ENCODE results near the gene GPAM.

Gene GPAM

GRCh38 chr10:112221545-112221944, 38.0 kb upstream of the GPAM start:
- no peak for TF ChIP-seq CTCF (IDR thresholded peaks at IDR 0.05; ENCODE audit: borderline replicate concordance, insufficient read depth, low read depth, low read length)
- no peak overlapping the region for H3K4me3 ChIP-seq (ENCODE audit: low read depth, low read length)

- H3K4me3 ChIP-seq (ENCODE audit: low read depth, low read length) = no peak overlapping the region
- TF ChIP-seq CTCF (IDR thresholded peaks at IDR 0.05; ENCODE audit: borderline replicate concordance, insufficient read depth, low read depth, low read length) = no peak
These were observed 35.4 kb upstream of the GPAM start for GRCh38 chr10:112218960-112219359.

- TF ChIP-seq CTCF (IDR thresholded peaks at IDR 0.05; ENCODE audit: borderline replicate concordance, insufficient read depth, low read depth, low read length) = no peak
- no peak overlapping the region for H3K4me3 ChIP-seq (ENCODE audit: low read depth, low read length)
These were observed 34.4 kb upstream of the GPAM start for GRCh38 chr10:112218036-112218390.

DNA sequence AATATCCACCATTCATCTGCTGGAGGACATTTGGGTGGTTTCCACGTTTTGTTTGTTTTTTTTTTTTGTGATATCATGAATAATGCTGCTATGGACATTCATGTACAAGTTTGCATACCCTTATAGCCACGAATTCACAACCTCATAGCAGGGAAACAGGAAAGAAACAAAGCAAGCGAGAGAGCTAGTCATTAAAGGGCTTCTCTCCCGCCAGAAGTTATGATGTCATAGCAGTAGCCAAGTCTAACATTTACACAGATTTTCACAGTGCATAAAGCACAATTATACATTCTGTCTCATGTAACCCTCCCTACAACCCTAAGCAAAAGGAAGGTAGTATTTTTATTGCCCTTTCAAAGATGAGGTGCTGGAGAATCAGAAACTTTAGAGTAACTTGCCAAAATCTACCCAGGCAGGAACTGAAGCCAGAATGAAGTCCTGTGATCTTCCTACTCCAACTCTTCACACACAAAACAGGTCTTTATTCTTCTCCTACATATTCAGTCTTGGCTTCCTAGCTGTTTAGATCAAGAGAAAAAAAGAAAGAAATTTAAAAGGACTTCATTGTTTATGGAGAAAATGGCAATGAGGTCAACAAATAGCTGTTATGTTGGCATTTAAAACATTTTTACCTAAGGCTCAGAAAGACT, 33.9 kb upstream of the GPAM start:
- no peak for TF ChIP-seq CTCF (IDR thresholded peaks at IDR 0.05; ENCODE audit: borderline replicate concordance, insufficient read depth, low read depth, low read length)
- no peak overlapping the region for H3K4me3 ChIP-seq (ENCODE audit: low read depth, low read length)

DNA sequence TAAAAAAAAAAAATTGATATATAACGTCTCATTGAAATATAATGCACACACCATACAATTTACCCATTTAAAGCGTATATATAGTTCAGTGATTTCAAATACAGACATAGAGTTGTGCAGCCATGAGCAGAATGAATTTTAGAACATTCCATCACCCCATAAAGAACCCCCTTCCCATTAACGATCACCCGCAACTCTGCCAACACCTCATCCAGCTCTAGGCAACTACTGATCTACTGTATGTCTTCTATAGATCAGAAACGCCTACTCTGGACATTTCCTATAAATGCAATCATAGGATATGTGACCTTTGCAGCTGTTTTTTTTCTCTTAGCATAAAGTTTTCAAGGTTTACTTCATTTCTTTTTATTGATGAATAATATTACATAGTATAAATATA, 33.4 kb upstream of the GPAM start:
- no peak overlapping the region for H3K4me3 ChIP-seq (ENCODE audit: low read depth, low read length)
- no peak for TF ChIP-seq CTCF (IDR thresholded peaks at IDR 0.05; ENCODE audit: borderline replicate concordance, insufficient read depth, low read depth, low read length)

- H3K4me3 ChIP-seq (ENCODE audit: low read depth, low read length) = no peak overlapping the region
- no peak for TF ChIP-seq CTCF (IDR thresholded peaks at IDR 0.05; ENCODE audit: borderline replicate concordance, insufficient read depth, low read depth, low read length)
These were observed 32.6 kb upstream of the GPAM start for GRCh38 chr10:112216151-112216550.

GRCh38 chr10:112215342-112215774, 31.8 kb upstream of the GPAM start:
- TF ChIP-seq CTCF (IDR thresholded peaks at IDR 0.05; ENCODE audit: borderline replicate concordance, insufficient read depth, low read depth, low read length) = no peak
- H3K4me3 ChIP-seq (ENCODE audit: low read depth, low read length) = no peak overlapping the region

All from GM12875 (cell line).